K562 (cell line): Measurements from ENCODE around the gene TMEM87B. TPM values are rescaled to one million over a fixed set of nuclear protein-coding genes. Genes with fewer than 3 reads are reported as not detected.

Source experiments
- ATAC-seq: fragments of 200-7000 bp; cut with Tn5 transposase; 3 replicates; pipeline ENCODE4 v1.9.1; 2020; ENCODE audit warnings: moderate library complexity
- BruUV-seq: library from RNA; stranded (reverse); fragments of 400-500 nt; replicated peaks from 2 replicates; lab custom pipeline; 2021; lab: Mats Ljungman, UMichigan
- CTCF ChIA-PET: fragments of 300-600 bp; formaldehyde crosslinking; extraction: SDS; loops from one replicate; lab custom pipeline; 2021; ENCODE audit warnings: low intra/inter-chr PET ratio; lab: Yijun Ruan, JAX
- POLR2A ChIA-PET: fragments of 300-600, 350-650 bp; sonication (Branson Sonifier 250); formaldehyde crosslinking; extraction: SDS; loops from one replicate; lab custom pipeline; 2021; ENCODE audit warnings: antibody characterized with exemption, inconsistent platforms; lab: Yijun Ruan, JAX
- DNase-seq, 4 experiments: peaks; one replicate each; pipeline versions ENCODE4 v3.0.0 to v3.0.0-alpha.2; 2011 to 2018; ENCODE audit warnings: low spot score in 3 of 4, mixed read lengths in 3 of 4; ENCODE audit errors: extremely low read depth in 1 of 4
- FAIRE-seq: peaks from 2 replicates; lab custom pipeline; 2011; peaks lifted over from hg19 to GRCh38; lab: Jason Lieb, UNC
- H2AFZ ChIP-seq: 2 replicates; pipeline ENCODE4 v1.6.0; 2011; ENCODE audit warnings: low read depth, low read length, control low read depth, inconsistent platforms
- H3K27ac ChIP-seq: fragments of 200-600 bp; 3 replicates; pipeline ENCODE4 v1.8.0; 2011; ENCODE audit warnings: low read depth, mild to moderate bottlenecking, control low read depth, inconsistent platforms, low read length, moderate library complexity, mixed read lengths; ENCODE audit errors: extremely low read depth
- H3K27me3 ChIP-seq, 2 experiments: fragments of 300-600 bp in 1 of 2; 2 replicates in 1 of 2; 3 replicates in 1 of 2; pipeline versions ENCODE4 v1.6.0 to v1.8.0; 2011; ENCODE audit warnings: inconsistent platforms in 2 of 2, low read length in 2 of 2, mild to moderate bottlenecking in 1 of 2, mixed read lengths in 1 of 2, moderate library complexity in 1 of 2; ENCODE audit not compliant: control insufficient read depth in 2 of 2, insufficient read depth in 2 of 2
- H3K36me3 ChIP-seq: fragments of 300-600 bp; 3 replicates; pipeline ENCODE4 v1.8.0; 2011; ENCODE audit warnings: mild to moderate bottlenecking, low read length, inconsistent platforms; ENCODE audit not compliant: control insufficient read depth, insufficient read depth
- H3K4me1 ChIP-seq, 2 experiments: fragments of 200-600 bp in 1 of 2; replicated peaks in 1 of 2; 2 replicates in 1 of 2; 3 replicates in 1 of 2; pipeline versions ENCODE4 v1.5.1 to v1.8.0; 2011; ENCODE audit warnings: inconsistent platforms in 2 of 2, low read length in 2 of 2, mild to moderate bottlenecking in 1 of 2, mixed read lengths in 1 of 2, moderate library complexity in 1 of 2; ENCODE audit not compliant: control insufficient read depth in 2 of 2, insufficient read depth in 2 of 2
- H3K4me2 ChIP-seq: 2 replicates; pipeline ENCODE4 v1.6.1; 2011; ENCODE audit warnings: low read length, control low read depth, inconsistent platforms, mixed read lengths; ENCODE audit not compliant: insufficient read depth
- H3K4me3 ChIP-seq: fragments of 200-600 bp; sonication (generic), shearing (Covaris generic); 2 replicates; pipeline ENCODE4 v1.5.1; 2016; ENCODE audit warnings: control low read depth, inconsistent platforms
- H3K79me2 ChIP-seq: fragments of 200-600 bp; 3 replicates; pipeline ENCODE4 v1.8.0; 2011; ENCODE audit warnings: low read length, inconsistent platforms; ENCODE audit not compliant: control insufficient read depth, insufficient read depth
- H3K9ac ChIP-seq, 2 experiments: 2 replicates each; pipeline versions ENCODE4 v1.6.0 to v1.6.1; 2011; ENCODE audit warnings: low read depth in 2 of 2, low read length in 2 of 2, control low read depth in 1 of 2, inconsistent platforms in 1 of 2, mild to moderate bottlenecking in 1 of 2, mixed read lengths in 1 of 2; ENCODE audit not compliant: insufficient read depth in 1 of 2
- H3K9me1 ChIP-seq: one replicate; pipeline ENCODE4 v1.6.0; 2011; ENCODE audit warnings: inconsistent platforms, mild to moderate bottlenecking, low read length, moderate library complexity; ENCODE audit not compliant: control insufficient read depth, insufficient read depth
- H3K9me3 ChIP-seq: replicated peaks from 2 replicates; pipeline ENCODE4 v1.5.1; 2011; ENCODE audit warnings: low read depth, low read length, inconsistent platforms; ENCODE audit not compliant: control insufficient read depth, insufficient read depth
- H4K20me1 ChIP-seq: replicated peaks from 2 replicates; pipeline ENCODE4 v1.6.1; 2011; ENCODE audit warnings: low read length, inconsistent platforms, mixed read lengths; ENCODE audit not compliant: control insufficient read depth, insufficient read depth
- ATF7 ChIP-seq: fragments of 450-650 bp; IDR thresholded peaks from 2 replicates; pipeline ENCODE4 v1.7.1; 2014; ENCODE audit warnings: mild to moderate bottlenecking, moderate library complexity
- CCAR2 ChIP-seq: fragments of 200-400 bp; formaldehyde crosslinking; IDR thresholded peaks from 2 replicates; pipeline ENCODE4 v1.6.1; 2017; ENCODE audit warnings: mild to moderate bottlenecking, low read depth, low read length
- CCNT2 ChIP-seq: IDR thresholded peaks from 2 replicates; pipeline ENCODE4 v1.6.1; 2011; ENCODE audit warnings: borderline replicate concordance, low read depth, mild to moderate bottlenecking, moderate library complexity, mixed read lengths, low read length; ENCODE audit not compliant: insufficient read length; ENCODE audit errors: extremely low read depth
- HMGN3 ChIP-seq: IDR thresholded peaks from 2 replicates; pipeline ENCODE4 v1.6.1; 2011; ENCODE audit warnings: borderline replicate concordance, low read depth, mild to moderate bottlenecking, mixed read lengths, low read length; ENCODE audit not compliant: insufficient read length; ENCODE audit errors: extremely low read depth
- PHF8 ChIP-seq: fragments of 200-600 bp; sonication (generic); IDR thresholded peaks from 2 replicates; pipeline ENCODE4 v1.6.1; 2012; ENCODE audit warnings: mixed run types, mild to moderate bottlenecking, inconsistent platforms, low read length, moderate library complexity, borderline replicate concordance
- SMC3 ChIP-seq: conservative IDR thresholded peaks from 2 replicates; pipeline ENCODE4 v1.6.1; 2011; ENCODE audit warnings: low read depth, low read length, improper control_type of control experiment; ENCODE audit not compliant: insufficient read depth
- VEZF1 ChIP-seq: fragments of 200-800 bp; sonication (Bioruptor generic); IDR thresholded peaks from 2 replicates; pipeline ENCODE4 v1.6.1; 2017; ENCODE audit warnings: missing genetic modification characterization, missing compliant biosample characterization
- WGBS: fragments of 100-300 bp; shearing (Covaris generic); methylation state at CpG from one replicate; pipeline ENCODE4 v1.1.6; 2016; ENCODE audit warnings: low coverage, mixed read lengths; ENCODE audit not compliant: insufficient coverage; ENCODE audit errors: missing lambda C conversion rate; 5-methylcytosine and 5-hydroxymethylcytosine counted together
- in situ Hi-C: fragments of 300-500 bp; cut with MboI; formaldehyde crosslinking; loops from 4 replicates; pipeline ENCODE4 v1.15.0; 2018; ENCODE audit warnings: inconsistent platforms, mixed read lengths
- intact Hi-C: fragments of 100-400 bp; cut with micrococcal nuclease; formaldehyde crosslinking; loops from 2 replicates; pipeline ENCODE4 v1.14.2; 2022
- polyA plus RNA-seq, 8 experiments: library from polyadenylated mRNA; depleted of rRNA in 4 of 8; stranded (reverse) in 5 of 8; unstranded in 3 of 8; fragments of >200 nt; fragmentation: Nextera tagmentation in 2 of 8; fragmentation: Illumina TruSeq in 1 of 8; extraction: Ambion mirVana in 2 of 8; extraction: Trizol in 1 of 8; gene quantifications; 2 replicates each; pipeline versions ENCODE4 v1.2.1 to v1.2.3, GENCODE V29; 2011 to 2014; ENCODE audit warnings: inconsistent platforms in 1 of 8, missing spikeins in 1 of 8
- total RNA-seq, 7 experiments: library from RNA; depleted of rRNA in 6 of 7; stranded (reverse); fragments of >200 nt in 6 of 7; fragmentation: Illumina TruSeq in 2 of 7; extraction: Trizol in 2 of 7; gene quantifications; 2 replicates each; pipeline versions ENCODE4 v1.2.1 to v1.2.3, GENCODE V29; 2011 to 2021; ENCODE audit warnings: low replicate concordance in 1 of 7

Gene TMEM87B
- total and polyA plus RNA-seq, 9 of the 15 experiments (the other 6 are each of a cell fraction or from before 2014, with no cell fraction given): 3.7 to 17.1 (median 11.0) TPM

- H3K9ac ChIP-seq: no peak overlapping the region
- peaks cover 26% of the 10 kb centered on the region for H3K79me2 ChIP-seq
- 82% methylated on average over 1 of the region's 1 CpG for WGBS
- H4K20me1 ChIP-seq: no peaks in the 10 kb centered on the region
- TF ChIP-seq SMC3: no peak
- TF ChIP-seq CCAR2: no peak
- no peak overlapping the region for H3K27ac ChIP-seq
- POLR2A ChIA-PET: no interaction called here
- peaks cover 0 to 18% of the 10 kb centered on the region in 2 experiments; a peak in 3 of 5 replicates for H3K4me1 ChIP-seq
- H2AFZ ChIP-seq: no peak overlapping the region
- no peak for FAIRE-seq
- CTCF ChIA-PET: no interaction called here
- no peak overlapping the region for H3K4me2 ChIP-seq
- BruUV-seq: no TSS peak
- intact Hi-C loops (no loop called here), in situ Hi-C loops (no loop called here)
- no peaks in the 10 kb centered on the region for H3K9me1 ChIP-seq
- DNase-seq: no peak
- H3K9me3 ChIP-seq: no peaks in the 10 kb centered on the region
- no peaks in the 10 kb centered on the region for H3K27me3 ChIP-seq
- no peak for ATAC-seq
- H3K4me3 ChIP-seq: no peak overlapping the region
- H3K36me3 ChIP-seq: peaks cover 52% of the 10 kb centered on the region
These were observed 6.2 kb downstream of the TMEM87B start for GRCh38 chr2:112061299-112061698.

GRCh38 chr2:112061840-112062239, 6.8 kb downstream of the TMEM87B start:
- Histone ChIP-seq H3K27me3 (no peaks in the 10 kb centered on the region), H3K9me1 (no peaks in the 10 kb centered on the region), H3K36me3 (peaks cover 55% of the 10 kb centered on the region), H2AFZ (no peak overlapping the region), H3K79me2 (peaks cover 21% of the 10 kb centered on the region), H3K9ac (no peak overlapping the region), H3K9me3 (no peaks in the 10 kb centered on the region), H3K4me2 (no peak overlapping the region), H4K20me1 (no peaks in the 10 kb centered on the region), H3K4me1 (peaks cover 0 to 15% of the 10 kb centered on the region in 2 experiments; a peak in 3 of 5 replicates), H3K27ac (no peak overlapping the region), H3K4me3 (no peak overlapping the region)
- FAIRE-seq (no peak), DNase-seq (no peak), ATAC-seq (no peak)
- POLR2A ChIA-PET: no interaction called here
- intact Hi-C loops: no loop called here
- in situ Hi-C loops: no loop called here
- 81% methylated on average over 2 of the region's 2 CpGs for WGBS
- CTCF ChIA-PET: no interaction called here
- BruUV-seq: no TSS peak
- TF ChIP-seq VEZF1 (CRISPR knock-in tag): no peak
- TF ChIP-seq HMGN3: no peak
- no peak for TF ChIP-seq CCNT2
- no peak for TF ChIP-seq ATF7
- TF ChIP-seq PHF8: no peak
